Esophagus muscularis mucosa (tissue), 3 donors: Measurements from ENCODE around the gene PCDHGC4.

Experiments used
- POLR2A ChIP-seq: fragments of 450-650 bp; IDR thresholded peaks from one replicate; pipeline ENCODE4 v1.6.1; 2017; ENCODE audit warnings: antibody characterized with exemption, moderate library complexity, mild to moderate bottlenecking, low read depth
- TF ChIP-seq, protein P1 (sequence below), 3 experiments: fragments of 200-600 bp in 2 of 3; fragments of 450-650 bp in 1 of 3; sonication (generic) in 2 of 3; IDR thresholded peaks; one replicate each; pipeline ENCODE4 v1.5.1; 2017 to 2019; ENCODE audit warnings: antibody characterized with exemption in 3 of 3, mild to moderate bottlenecking in 2 of 3, moderate library complexity in 1 of 3

DNA sequence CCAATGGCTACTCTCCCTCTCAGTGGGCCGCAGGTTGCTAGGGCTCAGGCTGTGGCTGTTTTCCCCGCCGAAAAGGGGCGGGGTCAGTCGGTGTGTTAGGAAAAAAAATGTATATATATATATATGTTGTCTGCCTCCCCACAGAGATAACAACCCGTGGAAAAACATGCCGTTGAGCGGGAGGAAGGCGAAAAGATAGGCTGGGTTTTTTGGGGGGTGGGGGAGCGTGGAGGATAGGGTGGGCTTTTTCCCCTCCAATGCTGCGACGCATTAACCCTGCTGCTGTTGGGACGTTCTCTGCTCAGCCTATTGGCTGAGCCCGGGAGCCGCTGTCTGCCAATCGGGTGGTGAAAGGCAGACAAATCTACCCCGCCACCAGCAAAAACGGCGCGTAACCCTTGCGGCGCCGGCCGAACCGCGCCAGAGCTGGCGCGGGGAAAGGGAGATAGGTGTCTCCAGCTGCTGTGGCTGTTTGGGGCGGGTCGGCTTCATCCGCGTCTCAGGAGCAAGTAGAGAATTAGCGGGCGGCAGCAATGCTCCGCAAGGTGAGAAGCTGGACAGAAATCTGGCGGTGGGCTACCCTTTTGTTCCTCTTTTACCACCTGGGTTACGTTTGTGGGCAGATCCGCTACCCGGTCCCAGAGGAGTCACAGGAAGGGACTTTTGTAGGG lies at the start of gene PCDHGC4:
- TF ChIP-seq, protein P1, sequence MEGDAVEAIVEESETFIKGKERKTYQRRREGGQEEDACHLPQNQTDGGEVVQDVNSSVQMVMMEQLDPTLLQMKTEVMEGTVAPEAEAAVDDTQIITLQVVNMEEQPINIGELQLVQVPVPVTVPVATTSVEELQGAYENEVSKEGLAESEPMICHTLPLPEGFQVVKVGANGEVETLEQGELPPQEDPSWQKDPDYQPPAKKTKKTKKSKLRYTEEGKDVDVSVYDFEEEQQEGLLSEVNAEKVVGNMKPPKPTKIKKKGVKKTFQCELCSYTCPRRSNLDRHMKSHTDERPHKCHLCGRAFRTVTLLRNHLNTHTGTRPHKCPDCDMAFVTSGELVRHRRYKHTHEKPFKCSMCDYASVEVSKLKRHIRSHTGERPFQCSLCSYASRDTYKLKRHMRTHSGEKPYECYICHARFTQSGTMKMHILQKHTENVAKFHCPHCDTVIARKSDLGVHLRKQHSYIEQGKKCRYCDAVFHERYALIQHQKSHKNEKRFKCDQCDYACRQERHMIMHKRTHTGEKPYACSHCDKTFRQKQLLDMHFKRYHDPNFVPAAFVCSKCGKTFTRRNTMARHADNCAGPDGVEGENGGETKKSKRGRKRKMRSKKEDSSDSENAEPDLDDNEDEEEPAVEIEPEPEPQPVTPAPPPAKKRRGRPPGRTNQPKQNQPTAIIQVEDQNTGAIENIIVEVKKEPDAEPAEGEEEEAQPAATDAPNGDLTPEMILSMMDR (IDR thresholded peaks at IDR 0.05) = no peak
- TF ChIP-seq POLR2A = no peak
